Dedifferentiated amniotic fluid mesenchymal stem cell (primary cell): ENCODE data around the gene PARP14.
A peak's percentile ranks its signal among the peaks of the same experiment; 100 is the strongest.
"Not testable (repeated sequence)": the region's sequence is repeated elsewhere in the genome, so short reads cannot be mapped to it uniquely, and the experiment has no call there.

ENCODE experiments used
- DNase-seq: peaks from one replicate; pipeline ENCODE4 v3.0.0-alpha.2; 2016; ENCODE audit errors: extremely low spot score

The PARP14 gene

DNA sequence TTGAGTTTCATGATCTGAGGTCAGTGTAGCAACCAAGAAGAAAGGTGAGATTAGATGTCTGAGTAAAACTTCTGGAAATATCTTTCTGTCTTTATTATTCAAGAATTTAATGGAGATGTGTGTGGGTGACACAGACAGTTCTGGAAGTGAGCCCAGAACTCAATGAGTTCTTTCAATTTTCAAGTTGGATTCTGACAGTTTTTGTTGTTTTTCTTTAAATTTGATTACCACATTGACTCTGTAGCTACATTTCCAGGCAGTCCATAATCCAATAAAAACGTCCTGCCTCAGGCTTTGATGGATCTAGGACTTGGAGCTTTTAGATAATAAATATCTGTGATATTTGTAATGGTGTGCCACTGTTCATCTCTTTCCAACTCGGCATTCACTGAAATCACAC is 3.9 kb upstream of the PARP14 start:
- peak; percentile 35 for DNase-seq

DNA sequence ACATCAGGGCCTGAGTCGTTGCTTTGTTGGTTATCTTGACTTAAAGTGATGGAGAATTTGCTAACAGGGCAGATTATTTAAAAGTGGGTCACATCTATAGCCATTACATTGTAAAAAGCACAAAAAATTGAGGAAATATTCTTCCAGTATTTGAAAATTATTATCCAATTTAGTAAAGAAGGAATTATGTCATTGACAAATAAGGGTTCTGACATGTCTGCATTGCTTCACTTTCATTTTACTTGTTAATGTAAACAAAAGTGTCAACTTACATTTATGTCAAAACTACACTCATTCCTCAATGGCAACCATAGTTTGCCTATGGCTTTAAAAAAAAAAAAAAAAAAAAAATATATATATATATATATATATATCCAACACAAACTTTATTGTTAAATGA is 3.4 kb upstream of the PARP14 start:
- DNase-seq: no peak

DNA sequence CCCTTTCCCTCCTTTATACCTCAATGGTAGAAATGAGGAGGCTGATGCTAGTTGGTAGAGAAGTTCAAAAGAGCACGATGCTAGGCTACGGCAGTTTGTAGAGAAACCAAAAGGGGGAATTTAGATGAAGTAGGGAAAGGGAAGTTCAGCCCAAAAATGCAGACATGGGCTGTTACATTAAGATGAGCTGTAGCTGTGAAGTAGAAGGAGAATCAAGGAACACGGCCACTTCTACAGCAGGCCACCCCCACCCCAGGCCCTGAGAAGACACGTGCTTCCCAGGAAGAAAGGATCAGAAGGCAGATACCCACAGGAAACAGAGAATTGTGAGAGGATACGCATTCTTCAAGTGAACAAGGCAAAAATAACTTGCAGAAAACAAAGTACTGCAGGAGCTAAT is 2.1 kb upstream of the PARP14 start:
- DNase-seq: no peak

DNA sequence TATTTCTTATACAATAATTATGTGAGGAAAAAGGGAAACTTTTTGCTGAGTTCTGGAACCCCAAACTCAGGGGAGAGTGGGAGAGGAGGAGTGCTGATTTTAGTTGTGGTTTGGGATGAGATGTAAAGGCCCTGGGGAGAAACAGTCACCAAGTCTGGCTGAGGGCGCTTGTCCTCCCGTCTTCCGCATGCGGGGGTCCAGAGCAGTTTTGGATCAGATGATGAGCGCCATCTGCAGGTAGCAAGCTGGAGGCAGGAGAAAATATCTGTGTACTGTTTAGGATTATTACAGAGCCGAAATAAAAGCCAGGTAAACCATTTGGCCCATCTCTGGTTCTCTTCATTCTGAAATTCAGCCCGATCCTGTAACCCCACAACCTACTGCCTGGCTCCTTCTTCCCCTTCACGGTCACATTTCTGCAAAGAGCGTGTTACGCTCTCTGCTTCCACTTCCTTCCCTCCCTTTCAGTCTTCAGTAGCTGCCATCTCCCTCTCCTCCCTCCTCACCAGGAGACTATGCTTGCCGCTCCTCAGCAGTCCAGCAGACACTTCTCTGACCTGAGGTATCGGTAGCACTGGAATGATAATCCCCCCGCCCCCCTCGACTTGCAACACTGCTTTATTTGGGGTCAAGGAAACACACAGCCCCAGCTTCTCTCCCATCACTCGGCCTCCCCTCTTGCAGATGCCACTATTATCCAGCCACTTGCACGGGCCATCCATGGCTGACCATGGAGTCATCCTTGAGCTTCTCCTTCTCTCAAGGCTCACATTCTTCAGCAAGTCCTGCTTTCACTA is 1.4 kb upstream of the PARP14 start:
- DNase-seq: peak; percentile 72

DNA sequence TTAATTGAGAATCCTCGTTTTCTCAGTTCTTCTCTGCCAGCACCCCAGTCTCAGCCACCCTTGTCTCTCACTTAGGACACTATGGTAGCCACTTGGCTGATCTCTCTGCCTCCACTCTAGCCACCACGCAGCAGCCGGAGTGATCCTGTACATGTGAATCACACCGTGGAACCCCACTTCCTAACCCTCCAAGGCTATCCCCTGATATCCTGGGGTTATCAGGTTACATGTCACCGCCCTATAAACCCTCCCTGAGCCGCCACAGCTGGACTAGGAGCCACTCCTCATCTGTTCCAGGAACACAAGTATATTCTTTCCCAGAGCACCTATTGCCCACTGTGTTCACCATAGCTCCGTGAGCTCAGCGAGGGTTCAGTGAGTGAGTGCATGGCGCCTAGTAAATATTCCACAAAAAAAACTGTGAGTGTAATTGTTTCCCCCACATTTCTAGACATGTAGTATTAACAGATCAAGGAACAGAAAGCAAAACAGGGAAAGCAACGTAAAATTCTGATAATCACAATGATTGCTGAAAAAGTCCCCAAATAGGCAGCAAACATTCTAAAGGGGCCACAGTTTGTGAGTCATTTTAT is 661 bp upstream of the PARP14 start:
- DNase-seq: no peak

DNA sequence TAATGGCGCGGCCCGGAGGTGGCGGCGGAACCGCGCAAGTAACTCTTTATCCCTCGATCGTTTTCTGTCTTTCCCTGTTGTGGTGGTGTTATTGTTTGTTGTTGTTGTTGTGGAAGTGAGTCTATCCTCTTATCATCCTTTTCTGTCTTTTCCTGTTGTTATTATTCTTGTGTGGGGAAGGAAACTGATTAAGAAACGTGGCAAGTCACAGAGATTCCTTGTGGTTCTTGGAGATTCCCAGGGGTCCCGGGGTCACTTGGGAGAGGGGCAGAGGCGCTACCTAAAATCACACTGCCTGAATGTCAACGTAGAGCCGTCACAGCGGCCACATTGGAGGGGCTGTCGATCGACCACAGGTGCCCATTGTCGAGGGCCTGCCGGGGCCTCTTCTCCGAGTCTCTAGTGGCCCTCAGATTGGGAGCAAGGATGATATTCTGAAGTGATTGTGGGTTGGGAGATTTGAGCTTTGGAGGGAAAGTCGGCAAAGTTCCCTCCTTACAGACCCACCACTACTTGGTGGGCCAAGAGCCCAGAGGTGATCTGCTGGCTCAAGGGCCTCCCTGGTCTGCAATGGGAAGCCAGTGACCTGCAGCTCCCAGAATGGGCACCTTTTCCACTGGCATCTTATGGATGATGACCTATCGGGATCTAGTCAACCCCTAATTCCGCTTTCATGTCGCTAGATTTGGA is 790 bp downstream of the PARP14 start:
- no peak for DNase-seq

DNA sequence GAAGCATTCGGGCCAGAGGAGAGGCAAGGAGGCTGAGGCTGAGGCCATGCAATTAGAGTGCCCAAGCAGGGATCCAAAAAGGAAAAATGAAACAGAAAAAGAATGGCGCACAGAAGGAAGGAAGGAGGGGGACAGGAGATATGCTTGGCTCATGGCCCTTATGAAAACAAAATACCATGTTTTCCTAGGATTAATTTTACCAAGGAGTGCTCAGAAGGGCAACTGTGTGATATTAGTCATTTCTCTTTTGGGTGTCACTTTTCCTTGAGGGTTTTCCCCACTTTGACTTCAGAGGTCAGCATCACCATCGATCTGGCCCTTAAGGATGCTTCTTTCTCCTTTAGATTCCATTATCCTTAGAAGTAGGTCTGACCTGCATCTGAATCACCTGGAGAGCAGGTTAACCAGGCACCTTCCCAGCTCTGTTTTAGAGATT is 1.4 kb downstream of the PARP14 start:
- DNase-seq: no peak

DNA sequence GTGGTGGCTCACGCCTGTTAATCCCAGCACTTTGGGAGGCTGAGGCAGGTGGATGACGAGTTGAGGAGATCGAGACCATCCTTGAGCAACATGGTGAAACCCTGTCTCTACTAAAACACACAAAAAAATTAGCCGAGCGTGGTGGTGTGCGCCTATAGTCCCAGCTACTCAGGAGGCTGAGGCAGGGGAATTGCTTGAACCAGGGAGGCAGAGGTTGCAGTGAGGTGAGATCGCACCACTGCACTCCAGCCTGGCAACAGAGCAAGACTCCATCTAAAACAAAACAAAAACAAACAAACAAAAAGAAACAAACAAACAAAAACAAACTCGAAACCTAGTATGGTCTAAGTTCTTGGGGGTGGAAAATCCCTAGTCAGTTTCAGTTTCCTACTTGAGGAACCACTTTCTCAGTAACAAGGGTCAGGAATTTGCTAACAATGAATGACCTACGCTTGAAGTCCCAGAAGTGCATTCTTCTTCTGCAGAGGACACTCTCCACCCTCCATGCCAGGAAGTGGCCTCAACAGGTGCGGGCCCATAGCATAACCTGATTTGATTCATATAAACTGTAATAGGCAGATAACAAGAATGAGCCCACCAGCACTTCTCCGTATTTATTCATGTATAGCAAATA is 2.3 kb downstream of the PARP14 start:
- DNase-seq: not testable (repeated sequence)

DNA sequence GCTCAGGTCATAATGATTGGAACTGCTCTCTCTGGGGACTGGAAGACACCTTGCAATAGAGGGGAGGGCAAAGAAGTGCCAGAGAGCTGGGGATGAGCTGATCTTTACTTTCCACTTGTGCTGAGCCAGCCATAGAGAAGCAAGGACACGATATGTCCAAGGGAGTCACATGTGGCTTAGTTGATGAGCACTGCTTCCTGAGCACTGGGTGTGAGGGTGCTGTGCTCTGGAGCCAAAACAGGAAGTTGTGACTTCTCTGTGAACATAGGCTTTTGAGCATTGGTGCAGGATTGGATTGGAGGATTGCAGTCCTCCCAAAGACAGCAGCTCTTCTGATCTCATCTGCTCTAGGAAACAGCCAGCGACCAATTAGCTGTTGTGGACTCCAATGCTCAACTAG is 6.7 kb downstream of the PARP14 start:
- DNase-seq: no peak

DNA sequence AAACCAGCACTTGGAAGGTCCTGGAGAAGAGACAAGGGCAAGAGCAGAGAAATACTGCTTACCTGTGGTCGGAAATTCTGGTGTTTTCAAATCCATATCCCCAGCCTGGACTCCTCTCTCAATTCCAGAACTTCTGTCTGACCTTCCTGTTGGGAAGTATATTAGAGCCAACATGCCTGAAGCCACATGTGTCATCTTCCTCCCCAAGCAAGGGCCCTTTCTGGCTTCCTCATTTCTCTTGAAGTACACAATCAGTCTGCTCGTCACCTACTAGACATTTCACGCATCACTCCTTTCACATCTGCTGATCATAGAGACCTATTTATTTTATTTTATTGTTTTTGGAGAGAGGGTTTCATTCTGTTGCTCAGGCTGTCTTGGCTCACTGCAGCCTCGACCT is 8.4 kb downstream of the PARP14 start:
- no peak for DNase-seq

DNA sequence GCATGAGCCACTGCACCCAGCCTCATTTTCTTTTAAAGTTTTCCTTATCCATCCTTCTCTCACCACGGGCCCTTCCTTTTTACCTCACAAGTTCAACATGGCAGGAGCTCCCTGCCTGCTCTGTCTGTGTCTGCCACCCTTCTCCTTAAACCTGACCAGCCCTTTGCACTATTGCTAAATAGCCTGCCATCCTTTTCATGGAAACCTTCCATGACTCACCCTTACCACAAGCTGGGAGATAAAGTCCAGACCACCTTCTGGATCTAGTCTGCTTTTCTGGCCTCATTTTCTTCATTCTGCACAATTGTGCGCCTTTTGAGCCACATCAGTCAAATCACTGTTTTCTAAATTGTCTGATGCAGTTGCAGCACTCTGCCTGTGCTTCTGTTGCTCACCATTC is 8.9 kb downstream of the PARP14 start:
- no peak for DNase-seq

DNA sequence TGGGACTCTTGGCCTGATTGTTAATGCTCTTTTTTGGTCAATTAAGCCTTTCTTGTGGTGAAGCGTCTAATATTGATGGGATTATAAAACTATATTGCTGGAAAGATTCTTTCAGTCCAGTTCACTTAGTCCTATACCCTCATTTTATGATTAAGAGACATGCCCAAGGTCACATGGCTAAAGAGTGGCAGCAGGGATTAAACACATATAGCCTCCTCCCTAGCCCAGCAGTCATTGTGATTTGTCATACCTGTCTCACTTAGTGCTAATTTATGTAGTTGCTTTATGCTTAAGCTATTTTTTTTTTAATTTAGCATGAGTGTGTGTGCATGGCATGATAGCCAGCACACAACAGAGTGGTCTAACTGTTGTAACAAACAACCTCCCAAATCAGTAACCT is 9.5 kb downstream of the PARP14 start:
- no peak for DNase-seq

DNA sequence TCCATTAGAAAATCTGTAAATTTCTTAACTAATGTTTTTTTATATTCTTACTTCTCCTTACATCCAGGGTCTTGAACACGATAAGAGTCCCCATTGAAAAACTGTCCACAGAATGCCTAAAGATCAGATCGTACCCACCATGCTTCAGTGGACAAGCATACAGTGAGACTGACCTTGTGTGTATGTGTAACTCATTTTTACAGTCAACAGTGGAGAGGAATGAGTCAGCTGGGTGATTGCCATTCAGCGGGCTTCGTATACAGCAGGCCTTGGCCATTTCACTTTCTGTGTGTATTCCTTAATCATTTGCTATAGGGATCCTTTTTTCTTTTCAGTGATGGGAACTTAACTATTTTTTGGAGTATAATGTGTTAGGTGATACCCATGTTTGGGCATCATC is 10.6 kb downstream of the PARP14 start:
- DNase-seq: no peak

DNA sequence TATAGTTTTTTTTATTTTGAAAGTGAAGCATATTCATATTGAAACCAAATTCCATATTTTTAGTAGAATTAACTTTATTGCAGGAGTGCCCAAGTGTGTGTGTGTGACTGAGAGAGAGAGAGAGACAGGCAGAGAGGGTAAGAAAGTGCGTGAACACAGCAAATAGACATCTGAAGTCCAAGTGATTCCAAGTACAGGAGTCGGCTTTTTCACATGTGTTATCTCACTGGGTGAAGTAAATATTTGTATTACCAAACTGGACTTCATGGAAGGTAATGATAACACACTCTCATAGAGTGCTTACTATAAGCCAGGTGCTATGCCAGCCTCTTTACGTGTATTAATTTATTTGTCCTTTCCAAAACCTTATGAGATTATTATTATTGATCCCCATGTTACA is 12.0 kb downstream of the PARP14 start:
- no peak for DNase-seq

DNA sequence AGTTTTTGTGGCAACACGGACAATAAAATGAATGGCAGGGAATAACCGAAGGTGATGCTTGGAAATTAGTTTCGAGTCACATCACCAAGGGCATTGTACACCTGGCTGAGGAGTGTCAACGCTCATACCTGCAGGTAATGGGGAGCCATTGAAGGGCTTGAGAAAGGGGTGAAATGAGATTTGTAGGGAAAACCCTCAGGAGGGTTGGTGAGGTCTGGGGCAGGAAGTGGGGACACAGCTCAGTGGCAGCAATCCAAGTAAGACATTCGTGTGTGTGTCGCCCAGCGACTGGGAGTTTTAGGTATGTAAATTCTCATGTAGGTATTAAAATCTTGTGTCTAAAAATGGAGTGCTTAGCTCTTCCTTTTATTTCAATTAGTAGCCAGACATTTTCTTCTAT is 14.3 kb downstream of the PARP14 start:
- no peak for DNase-seq

DNA sequence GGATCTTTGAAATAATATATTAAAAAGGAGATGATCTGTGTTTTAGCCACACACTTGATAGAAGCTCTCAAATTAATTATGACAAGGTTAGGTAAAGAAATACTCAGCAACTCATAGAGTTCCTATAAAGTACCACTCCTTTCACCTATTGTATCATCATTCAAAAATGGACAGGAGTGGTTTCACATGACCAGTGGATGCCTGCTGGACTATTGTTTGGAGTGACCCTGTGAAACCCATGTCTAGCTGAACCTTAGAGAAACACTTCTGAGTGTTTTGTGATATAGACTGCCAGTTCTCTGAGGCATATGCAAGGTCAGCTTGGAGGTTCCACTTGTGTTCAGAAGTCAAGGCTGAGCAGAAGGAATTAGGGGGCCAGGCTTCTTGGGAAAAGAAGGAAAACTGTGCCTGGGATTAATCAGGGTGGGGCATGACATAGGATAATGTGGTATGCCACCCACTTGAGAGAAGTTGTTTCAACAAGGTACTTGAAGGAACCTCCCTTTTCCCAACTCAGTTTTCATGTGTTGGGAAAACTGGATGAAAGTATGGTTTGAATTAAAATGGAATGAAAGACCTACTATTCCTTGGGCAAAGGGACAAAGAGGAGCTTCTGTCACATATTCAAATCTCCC is 15.4 kb downstream of the PARP14 start:
- no peak for DNase-seq

DNA sequence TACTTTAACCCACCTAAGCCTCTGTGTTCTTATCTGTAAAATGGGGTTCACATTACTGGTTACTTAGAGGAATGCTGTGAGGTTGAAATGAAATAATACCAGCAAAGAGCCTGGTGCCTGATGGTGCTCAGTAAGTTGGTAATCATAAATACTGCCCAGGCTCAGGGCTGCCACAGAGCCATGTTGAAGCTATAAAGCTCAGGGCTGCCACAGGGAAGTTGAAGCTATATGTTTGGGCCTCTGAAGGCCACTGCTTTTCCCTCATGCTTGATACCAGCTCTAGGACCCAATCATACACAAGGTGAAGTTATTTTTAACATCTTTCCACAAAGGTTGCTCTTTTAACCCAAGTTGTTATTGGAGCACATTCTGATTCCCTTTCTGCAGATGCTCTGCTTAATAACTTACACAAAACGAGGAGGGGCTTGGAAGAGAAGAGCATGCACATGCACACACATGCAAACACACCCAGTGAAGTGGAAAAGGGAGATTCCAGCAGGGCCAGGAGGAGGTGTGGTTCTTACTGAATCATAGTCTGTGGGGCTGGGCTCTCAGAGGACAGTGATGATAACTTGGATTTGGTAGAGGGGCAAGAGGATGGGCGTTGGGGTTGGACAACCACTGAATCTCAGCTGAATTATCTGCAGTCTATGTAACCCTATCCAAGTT is 17.4 kb downstream of the PARP14 start:
- DNase-seq: no peak

DNA sequence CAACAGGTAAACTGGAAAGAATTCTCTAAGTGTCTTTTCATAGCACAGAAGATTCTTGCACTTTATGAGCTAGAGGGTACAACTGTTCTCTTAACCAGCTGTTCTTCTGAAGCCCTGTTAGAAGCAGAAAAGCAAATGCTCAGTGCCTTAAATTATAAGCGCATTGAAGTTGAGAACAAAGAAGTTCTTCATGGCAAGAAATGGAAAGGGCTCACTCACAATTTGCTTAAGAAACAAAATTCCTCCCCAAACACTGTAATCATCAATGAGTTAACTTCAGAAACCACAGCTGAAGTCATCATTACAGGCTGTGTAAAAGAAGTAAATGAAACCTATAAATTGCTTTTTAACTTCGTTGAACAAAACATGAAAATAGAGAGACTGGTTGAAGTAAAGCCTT is 19.6 kb downstream of the PARP14 start:
- no peak for DNase-seq

DNA sequence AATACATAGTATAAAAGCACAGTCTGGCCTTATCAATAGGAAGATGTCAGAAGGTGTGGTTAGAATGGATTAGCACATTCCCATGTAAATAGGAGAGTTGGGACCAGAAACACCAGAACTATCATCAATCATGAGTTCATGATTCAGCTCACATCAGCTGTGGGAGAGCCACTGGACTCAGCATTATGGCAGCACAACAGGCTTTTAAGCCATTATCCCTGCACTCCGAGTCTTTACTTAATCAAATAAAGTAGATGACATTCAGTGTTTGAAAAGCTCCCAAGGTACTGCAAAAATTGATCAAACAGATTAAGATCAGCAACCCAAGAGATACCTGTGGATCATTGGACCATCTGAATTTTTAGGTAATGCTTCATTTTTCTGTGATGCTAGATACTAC is 24.7 kb downstream of the PARP14 start:
- no peak for DNase-seq

DNA sequence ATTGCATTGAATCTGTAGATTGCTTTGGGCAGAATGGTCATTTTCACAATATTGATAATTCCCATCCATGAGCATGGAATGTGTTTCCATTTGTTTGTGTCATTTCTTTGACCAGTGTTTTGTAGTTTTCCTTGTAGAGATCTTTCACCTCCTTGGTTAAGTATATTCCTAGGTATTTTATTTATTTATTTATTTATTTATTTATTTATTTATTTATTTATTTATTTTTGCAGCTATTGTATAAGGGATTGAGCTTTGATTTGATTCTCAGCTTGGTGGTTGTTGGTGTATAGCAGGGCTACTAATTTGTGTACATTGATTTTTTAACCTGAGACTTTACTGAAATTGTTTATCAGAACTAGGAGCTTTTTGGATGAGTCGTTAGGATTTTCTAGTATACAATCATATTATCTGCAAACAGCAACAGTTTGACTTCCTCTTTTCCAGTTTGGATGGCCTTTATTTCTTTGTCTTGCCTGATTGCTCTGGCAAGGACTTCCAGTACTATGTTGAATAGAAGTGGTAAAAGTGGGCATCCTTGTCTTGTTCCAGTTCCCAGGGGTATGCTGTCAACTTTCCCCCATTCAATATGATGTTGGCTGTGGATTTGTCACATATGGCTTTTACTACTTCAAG is 30.1 kb downstream of the PARP14 start:
- DNase-seq: not testable (repeated sequence)

DNA sequence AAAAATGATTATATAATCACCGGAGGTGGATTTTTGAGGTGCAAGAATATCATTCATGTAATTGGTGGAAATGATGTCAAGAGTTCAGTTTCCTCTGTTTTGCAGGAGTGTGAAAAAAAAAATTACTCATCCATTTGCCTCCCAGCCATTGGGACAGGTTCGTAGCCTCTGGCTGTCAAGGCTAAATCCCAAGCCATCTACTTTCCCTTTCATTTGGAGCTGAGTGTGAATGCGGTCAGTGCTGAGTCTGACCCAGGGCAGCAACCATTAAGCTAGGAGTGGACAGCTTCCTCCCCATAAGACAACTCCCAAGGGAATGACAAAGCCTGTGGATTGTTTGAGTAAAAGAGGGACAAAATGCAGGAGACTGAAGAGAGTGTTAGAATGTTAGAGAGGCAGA is 33.6 kb downstream of the PARP14 start:
- DNase-seq: no peak
